HepG2 (cell line): ENCODE measurements around the gene SKP1. TPM values are rescaled to one million over a fixed set of nuclear protein-coding genes. Genes with fewer than 3 reads are reported as not detected.

Experiments
- AFF4 ChIP-seq: sonication (generic); formaldehyde crosslinking; IDR thresholded peaks from 2 replicates; pipeline ENCODE4 v1.4.0; 2020; ENCODE audit warnings: missing genetic modification reagents
- EP300 ChIP-seq, 3 experiments: sonication (generic) in 1 of 3; formaldehyde crosslinking in 1 of 3; IDR thresholded peaks; 2 replicates each; pipeline versions ENCODE4 v1.5.1 to v1.6.1; 2011 to 2020; ENCODE audit warnings: low read depth in 2 of 3, low read length in 2 of 3, borderline replicate concordance in 1 of 3, improper control_type of control experiment in 1 of 3, mild to moderate bottlenecking in 1 of 3, missing genetic modification reagents in 1 of 3, moderate library complexity in 1 of 3
- KAT8 ChIP-seq: IDR thresholded peaks from 2 replicates; pipeline ENCODE4 v1.6.1; 2016; ENCODE audit warnings: missing genetic modification reagents, missing compliant biosample characterization
- MBD4 ChIP-seq: IDR thresholded peaks from 2 replicates; pipeline ENCODE4 v1.6.1; 2012; ENCODE audit warnings: low read length, inconsistent platforms, borderline replicate concordance
- NFKB2 ChIP-seq: sonication (generic); formaldehyde crosslinking; IDR thresholded peaks from 2 replicates; pipeline ENCODE4 v1.4.0; 2020; ENCODE audit warnings: missing genetic modification reagents, borderline replicate concordance
- RARG ChIP-seq: sonication (generic); formaldehyde crosslinking; IDR thresholded peaks from 2 replicates; pipeline ENCODE4 v1.4.0; 2020; ENCODE audit warnings: low read depth, mild to moderate bottlenecking, missing genetic modification reagents
- RBAK ChIP-seq: sonication (generic); formaldehyde crosslinking; IDR thresholded peaks from 2 replicates; pipeline ENCODE4 v1.5.1; 2020; ENCODE audit warnings: mild to moderate bottlenecking, missing genetic modification reagents
- SATB2 ChIP-seq: sonication (generic); formaldehyde crosslinking; IDR thresholded peaks from 2 replicates; pipeline ENCODE4 v1.5.0; 2020; ENCODE audit warnings: missing genetic modification reagents
- SOX6 ChIP-seq, 2 experiments: fragments of 450-650 bp in 1 of 2; sonication (generic) in 1 of 2; formaldehyde crosslinking in 1 of 2; IDR thresholded peaks; 2 replicates each; pipeline versions ENCODE4 v1.4.0 to v1.6.1; 2017 to 2020; ENCODE audit warnings: antibody characterized with exemption in 1 of 2, mild to moderate bottlenecking in 1 of 2, missing genetic modification reagents in 1 of 2
- ZBTB2 ChIP-seq: sonication (generic); formaldehyde crosslinking; IDR thresholded peaks from 2 replicates; pipeline ENCODE4 v1.8.0; 2022; ENCODE audit warnings: low read depth, missing genetic modification reagents
- ZBTB49 ChIP-seq: sonication (generic); formaldehyde crosslinking; IDR thresholded peaks from 2 replicates; pipeline ENCODE4 v1.4.0; 2020; ENCODE audit warnings: missing genetic modification reagents, borderline replicate concordance
- ZFP36 ChIP-seq: fragments of 150-350 bp; IDR thresholded peaks from 2 replicates; pipeline ENCODE4 v1.6.1; 2018; ENCODE audit warnings: borderline replicate concordance, low read length, low read depth; ENCODE audit not compliant: partially characterized antibody
- ZNF510 ChIP-seq: sonication (generic); formaldehyde crosslinking; IDR thresholded peaks from 2 replicates; pipeline ENCODE4 v1.4.0; 2020; ENCODE audit warnings: low read depth, mild to moderate bottlenecking, missing genetic modification reagents
- ZNF550 ChIP-seq: sonication (generic); formaldehyde crosslinking; IDR thresholded peaks from 2 replicates; pipeline ENCODE4 v1.4.0; 2020; ENCODE audit warnings: mild to moderate bottlenecking, missing genetic modification reagents, borderline replicate concordance
- ZNF773 ChIP-seq: sonication (generic); formaldehyde crosslinking; IDR thresholded peaks from 2 replicates; pipeline ENCODE4 v1.4.0; 2020; ENCODE audit warnings: missing genetic modification reagents, borderline replicate concordance
- ZNF775 ChIP-seq: sonication (generic); formaldehyde crosslinking; IDR thresholded peaks from 2 replicates; pipeline ENCODE4 v1.4.0; 2020; ENCODE audit warnings: missing genetic modification reagents, mild to moderate bottlenecking, moderate library complexity, borderline replicate concordance
- polyA plus RNA-seq, 8 experiments: library from polyadenylated mRNA; depleted of rRNA in 3 of 8; stranded (reverse) in 7 of 8; unstranded in 1 of 8; fragments of >200 nt; fragmentation: Illumina TruSeq in 4 of 8; extraction: Trizol in 4 of 8; gene quantifications; 2 replicates each; pipeline versions ENCODE4 v1.2.1 to v1.2.3, GENCODE V29; 2011 to 2016; ENCODE audit warnings: low read depth in 4 of 8, missing spikeins in 1 of 8, mixed read lengths in 1 of 8; ENCODE audit not compliant: insufficient read depth in 1 of 8
- total RNA-seq, 5 experiments: library from RNA; depleted of rRNA; stranded (reverse); fragments of >200 nt; fragmentation: Illumina TruSeq; extraction: Trizol; gene quantifications; 2 replicates each; pipeline ENCODE4 v1.2.3, GENCODE V29; 2016; ENCODE audit warnings: low read depth in 1 of 5
- TF ChIP-seq, protein P1 (sequence below): IDR thresholded peaks from 2 replicates; pipeline ENCODE4 v1.6.1; 2016; ENCODE audit warnings: missing compliant biosample characterization, missing genetic modification reagents, borderline replicate concordance

Gene SKP1
- total and polyA plus RNA-seq, 2 of the 13 experiments (the other 11 are each of a cell fraction or from before 2014, with no cell fraction given): 134 to 340 TPM

DNA sequence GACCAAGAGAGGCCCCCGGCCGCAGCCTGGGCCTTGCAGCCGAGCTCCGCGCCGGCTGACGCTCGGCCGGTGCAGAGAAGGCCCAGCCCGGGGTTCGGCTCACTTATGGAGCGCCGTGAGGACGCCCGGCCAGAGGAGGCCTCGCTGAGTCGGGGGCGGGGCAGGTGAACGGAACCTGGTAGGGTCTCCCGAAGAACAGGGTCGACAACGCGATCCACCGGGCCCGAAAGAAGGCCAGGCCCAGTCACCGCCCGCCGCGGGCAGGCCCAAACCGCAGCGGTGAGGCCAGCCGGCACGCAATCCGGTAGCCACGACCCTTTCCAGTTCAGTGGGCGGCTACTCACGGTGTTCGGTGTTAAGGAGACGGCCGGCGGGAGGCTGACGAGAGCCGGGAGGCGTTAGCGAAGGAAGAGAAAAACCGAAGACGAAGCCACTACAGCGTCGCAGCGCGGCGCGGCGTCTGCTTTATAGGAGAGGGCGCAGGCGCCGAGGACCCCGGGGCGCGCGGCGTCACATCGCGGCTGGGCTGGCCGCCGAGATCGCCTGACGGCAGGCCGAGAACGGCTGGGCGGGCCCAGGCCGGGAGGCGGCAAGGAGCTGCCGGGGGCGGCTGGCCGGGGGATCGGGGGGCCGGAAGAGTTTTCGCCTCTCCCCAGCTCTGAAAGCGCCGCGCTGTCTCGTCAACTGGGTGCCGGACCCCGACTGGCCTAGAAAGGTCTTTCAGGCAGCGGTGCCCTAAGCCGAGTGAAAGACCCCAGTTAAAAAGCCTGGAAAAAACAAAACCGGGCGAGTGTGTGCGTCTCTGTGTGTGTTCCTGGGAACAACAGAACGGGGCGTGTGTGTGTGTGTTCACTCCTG, at the start of gene SKP1 (continued):
- TF ChIP-seq AFF4 (no peak), MBD4 (no peak), ZNF773 (peak; percentile 57; the same call in 1 of the 2 replicates), NFKB2 (peak; percentile 95), ZNF775 (CRISPR knock-in tag) (0 out of 2 replicates have a peak, but pooled peaks have one; percentile 62), RARG (CRISPR knock-in tag) (peak; percentile 68; the same call in 1 of the 2 replicates), ZNF510 (no peak), SATB2 (CRISPR knock-in tag) (no peak; the same call in 1 of the 2 replicates), ZBTB49 (CRISPR knock-in tag) (no peak), KAT8 (CRISPR knock-in tag) (peak; percentile 92), ZFP36 (no peak), EP300 (IDR thresholded peaks at IDR 0.05; ENCODE audit: low read depth in 2 of 2, low read length in 2 of 2) (no peak), EP300 (CRISPR knock-in tag; IDR thresholded peaks at IDR 0.05; ENCODE audit: borderline replicate concordance) (no peak; the same call in 1 of the 2 replicates), ZBTB2 (peak; percentile 24; the same call in 1 of the 2 replicates), ZNF550 (no peak; the same call in 1 of the 2 replicates), RBAK (no peak), SOX6 (IDR thresholded peaks at IDR 0.05) (no peak), SOX6 (CRISPR knock-in tag; IDR thresholded peaks at IDR 0.05) (peak; percentile 71)
- TF ChIP-seq, protein P1, sequence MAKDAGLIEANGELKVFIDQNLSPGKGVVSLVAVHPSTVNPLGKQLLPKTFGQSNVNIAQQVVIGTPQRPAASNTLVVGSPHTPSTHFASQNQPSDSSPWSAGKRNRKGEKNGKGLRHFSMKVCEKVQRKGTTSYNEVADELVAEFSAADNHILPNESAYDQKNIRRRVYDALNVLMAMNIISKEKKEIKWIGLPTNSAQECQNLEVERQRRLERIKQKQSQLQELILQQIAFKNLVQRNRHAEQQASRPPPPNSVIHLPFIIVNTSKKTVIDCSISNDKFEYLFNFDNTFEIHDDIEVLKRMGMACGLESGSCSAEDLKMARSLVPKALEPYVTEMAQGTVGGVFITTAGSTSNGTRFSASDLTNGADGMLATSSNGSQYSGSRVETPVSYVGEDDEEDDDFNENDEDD (CRISPR knock-in tag): peak; percentile 41; the same call in 1 of the 2 replicates
